Measurements from ENCODE around the gene NCKAP5. TPM values are rescaled to one million over a fixed set of nuclear protein-coding genes. Genes with fewer than 3 reads are reported as not detected.

Gene NCKAP5
- total and polyA plus RNA-seq, 2 of the 13 experiments (the other 11 are each of a cell fraction or from before 2014, with no cell fraction given) = 0.01 TPM; not detected in 1

GRCh38 chr2:133378928-133379549 lies 189.2 kb downstream of the NCKAP5 start:
- no TSS peak for BruUV-seq (replicated peaks)
- Histone ChIP-seq H3K27me3 (ENCODE audit: control insufficient read depth in 1 of 2, insufficient read depth in 2 of 2, low read length in 2 of 2) (no peaks in the 10 kb centered on the region), H3K79me2 (ENCODE audit: insufficient read depth, low read length) (no peaks in the 10 kb centered on the region), H3K27ac (ENCODE audit: extremely low read length, insufficient read depth, low read length) (no peak overlapping the region), H4K20me1 (ENCODE audit: insufficient read depth, low read length) (no peaks in the 10 kb centered on the region), H3K9me3 (ENCODE audit: low read length) (no peaks in the 10 kb centered on the region), H3K36me3 (replicated peaks in 1 of 2; ENCODE audit: control insufficient read depth in 1 of 2, insufficient read depth in 2 of 2, low read length in 2 of 2) (no peaks in the 10 kb centered on the region), H3K4me1 (ENCODE audit: insufficient read depth, low read length) (no peaks in the 10 kb centered on the region), H3K4me2 (ENCODE audit: low read depth, low read length) (no peak overlapping the region), H2AFZ (ENCODE audit: low read length) (no peak overlapping the region), H3K9ac (ENCODE audit: insufficient read depth, low read depth, low read length) (no peak overlapping the region), H3K4me3 (replicated peaks in 1 of 3; ENCODE audit: insufficient read depth in 1 of 3, low read depth in 2 of 3, low read length in 3 of 3) (no peak overlapping the region)
- intact Hi-C loops (cut with micrococcal nuclease; ENCODE audit: unreplicated experiment) (no loop called here), in situ Hi-C loops (cut with HindIII; ENCODE audit: extremely low pct_ligation_motif_present, low pct_unique_long_range_greater_than_20kb) (no loop called here)
- 4% methylated on average over 7 of the region's 7 CpGs for WGBS (ENCODE audit: low lambda C conversion rate)
- no peak for ATAC-seq
- ChIA-PET CTCF (ENCODE audit: low intra/inter-chr PET ratio, low total read pairs) (no interaction called here), POLR2A (no interaction called here)
- TF ChIP-seq ESRRA (CRISPR knock-in tag; IDR thresholded peaks at IDR 0.05; ENCODE audit: low read depth) (no peak), ZNF136 (CRISPR knock-in tag; IDR thresholded peaks at IDR 0.05; ENCODE audit: low read depth) (no peak), ZNF17 (CRISPR knock-in tag; IDR thresholded peaks at IDR 0.05) (no peak), ZNF746 (CRISPR knock-in tag; IDR thresholded peaks at IDR 0.05) (no peak), TRIM24 (CRISPR knock-in tag; IDR thresholded peaks at IDR 0.05) (no peak), ZNF740 (CRISPR knock-in tag; IDR thresholded peaks at IDR 0.05) (no peak), CENPX (CRISPR knock-in tag; IDR thresholded peaks at IDR 0.05) (no peak), ZNF234 (CRISPR knock-in tag; conservative IDR thresholded peaks at IDR 0.05) (no peak), MED8 (CRISPR knock-in tag; IDR thresholded peaks at IDR 0.05; ENCODE audit: insufficient replicate concordance) (no peak), PLRG1 (conservative IDR thresholded peaks at IDR 0.05) (no peak), KAT2B (IDR thresholded peaks at IDR 0.05; ENCODE audit: borderline replicate concordance, low read depth, low read length) (no peak), POGZ (CRISPR knock-in tag; IDR thresholded peaks at IDR 0.05) (no peak), MIER2 (CRISPR knock-in tag; IDR thresholded peaks at IDR 0.05) (no peak), IRF2 (CRISPR knock-in tag; IDR thresholded peaks at IDR 0.05) (no peak), TEF (CRISPR knock-in tag; IDR thresholded peaks at IDR 0.05) (no peak), HHEX (CRISPR knock-in tag; IDR thresholded peaks at IDR 0.05) (no peak), XBP1 (CRISPR knock-in tag; IDR thresholded peaks at IDR 0.05) (no peak), NFYC (CRISPR knock-in tag; IDR thresholded peaks at IDR 0.05) (no peak), THAP11 (CRISPR knock-in tag; IDR thresholded peaks at IDR 0.05) (no peak)
- DNase-seq (ENCODE audit: low spot score) = no peak
- no peak for FAIRE-seq

All from HepG2 (cell line).